Endothelial cell of umbilical vein (primary cell): ENCODE measurements around the gene DYNLT2.

Source experiments
- EZH2 ChIP-seq: IDR thresholded peaks from 2 replicates; pipeline ENCODE4 v1.6.1; 2012; ENCODE audit warnings: borderline replicate concordance, low read depth, mild to moderate bottlenecking, moderate library complexity, low read length, inconsistent platforms; ENCODE audit not compliant: severe bottlenecking
- FOS ChIP-seq: IDR thresholded peaks from 2 replicates; pipeline ENCODE4 v1.6.1; 2011; ENCODE audit warnings: mild to moderate bottlenecking, low read length, moderate library complexity, borderline replicate concordance; ENCODE audit not compliant: insufficient read depth
- GATA2 ChIP-seq: IDR thresholded peaks from 2 replicates; pipeline ENCODE4 v1.7.0; 2011; ENCODE audit warnings: low read depth, mild to moderate bottlenecking, moderate library complexity, mixed read lengths, low read length; ENCODE audit not compliant: insufficient read length, insufficient read depth
- JUN ChIP-seq: IDR thresholded peaks from 2 replicates; pipeline ENCODE4 v1.6.1; 2011; ENCODE audit warnings: borderline replicate concordance, low read depth; ENCODE audit not compliant: insufficient read length, insufficient read depth
- MAX ChIP-seq: IDR thresholded peaks from 2 replicates; pipeline ENCODE4 v1.6.1; 2011; ENCODE audit not compliant: insufficient read depth, insufficient read length
- MYC ChIP-seq: IDR thresholded peaks from one replicate; pipeline ENCODE4 v1.6.1; 2011; ENCODE audit warnings: mild to moderate bottlenecking, low read depth, low read length
- POLR2A ChIP-seq: IDR thresholded peaks from 2 replicates; pipeline ENCODE4 v1.6.1; 2012; ENCODE audit warnings: low read depth, mild to moderate bottlenecking, control low read depth, low read length
- POLR2AphosphoS5 ChIP-seq: IDR thresholded peaks from 2 replicates; pipeline ENCODE4 v1.6.1; 2012; ENCODE audit warnings: low read depth, mild to moderate bottlenecking, control low read depth, low read length, moderate library complexity; ENCODE audit not compliant: insufficient read depth
- TF ChIP-seq, protein P1 (sequence below), 2 donors: IDR thresholded peaks; 1 replicate in 1 of 2; 2 replicates in 1 of 2; pipeline ENCODE4 v1.5.1; 2011; ENCODE audit warnings: low read length in 2 of 2, mild to moderate bottlenecking in 2 of 2, moderate library complexity in 2 of 2, control low read depth in 1 of 2, inconsistent platforms in 1 of 2, low read depth in 1 of 2; ENCODE audit not compliant: insufficient read depth in 1 of 2; ENCODE audit errors: extremely low read depth in 1 of 2

- TF ChIP-seq, protein P1, sequence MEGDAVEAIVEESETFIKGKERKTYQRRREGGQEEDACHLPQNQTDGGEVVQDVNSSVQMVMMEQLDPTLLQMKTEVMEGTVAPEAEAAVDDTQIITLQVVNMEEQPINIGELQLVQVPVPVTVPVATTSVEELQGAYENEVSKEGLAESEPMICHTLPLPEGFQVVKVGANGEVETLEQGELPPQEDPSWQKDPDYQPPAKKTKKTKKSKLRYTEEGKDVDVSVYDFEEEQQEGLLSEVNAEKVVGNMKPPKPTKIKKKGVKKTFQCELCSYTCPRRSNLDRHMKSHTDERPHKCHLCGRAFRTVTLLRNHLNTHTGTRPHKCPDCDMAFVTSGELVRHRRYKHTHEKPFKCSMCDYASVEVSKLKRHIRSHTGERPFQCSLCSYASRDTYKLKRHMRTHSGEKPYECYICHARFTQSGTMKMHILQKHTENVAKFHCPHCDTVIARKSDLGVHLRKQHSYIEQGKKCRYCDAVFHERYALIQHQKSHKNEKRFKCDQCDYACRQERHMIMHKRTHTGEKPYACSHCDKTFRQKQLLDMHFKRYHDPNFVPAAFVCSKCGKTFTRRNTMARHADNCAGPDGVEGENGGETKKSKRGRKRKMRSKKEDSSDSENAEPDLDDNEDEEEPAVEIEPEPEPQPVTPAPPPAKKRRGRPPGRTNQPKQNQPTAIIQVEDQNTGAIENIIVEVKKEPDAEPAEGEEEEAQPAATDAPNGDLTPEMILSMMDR (IDR thresholded peaks at IDR 0.05; ENCODE audit: extremely low read depth in 1 of 2, insufficient read depth in 1 of 2, low read depth in 1 of 2, low read length in 2 of 2) = no peak
- TF ChIP-seq EZH2 = no peak
- TF ChIP-seq JUN = no peak
- no peak for TF ChIP-seq POLR2A
- no peak for TF ChIP-seq POLR2AphosphoS5
- no peak for TF ChIP-seq FOS
- TF ChIP-seq MYC = no peak
- no peak for TF ChIP-seq GATA2
- TF ChIP-seq MAX = no peak
Measured at GRCh38 chr6:169702840-169703246, 48.5 kb downstream of the DYNLT2 start.
